GM21526 (cell line): Measurements from ENCODE around the gene GLRB.
"Not testable (repeated sequence)": the region's sequence is repeated elsewhere in the genome, so short reads cannot be mapped to it uniquely, and the experiment has no call there.

Source experiments
- ATAC-seq: cut with Tn5 transposase; IDR thresholded peaks from one replicate; pipeline ENCODE4 v1.9.1; 2021; ENCODE audit warnings: moderate library complexity; ENCODE audit not compliant: unreplicated experiment, low FRiP score

GLRB gene

GRCh38 chr4:157075811-157076577 lies at the start of gene GLRB:
TSS of gene GLRB (plus strand) at chr4:157076150. CDS start at chr4:157078025, 1,875 bp downstream.
- ATAC-seq = no peak

GRCh38 chr4:157035471-157035870 lies 40.5 kb upstream of the GLRB start:
- no peak for ATAC-seq

- no peak for ATAC-seq
Measured at GRCh38 chr4:157040405-157040804, 35.5 kb upstream of the GLRB start.

- no peak for ATAC-seq
Measured at GRCh38 chr4:157043131-157043530, 32.8 kb upstream of the GLRB start.

- ATAC-seq = peak; percentile 82
Measured at GRCh38 chr4:157045507-157046127, 30.3 kb upstream of the GLRB start.

GRCh38 chr4:157048248-157048647 lies 27.7 kb upstream of the GLRB start:
- no peak for ATAC-seq

- ATAC-seq = no peak
Measured at GRCh38 chr4:157050561-157050960, 25.4 kb upstream of the GLRB start.

- no peak for ATAC-seq
Measured at GRCh38 chr4:157052429-157053040, 23.4 kb upstream of the GLRB start.

GRCh38 chr4:157057218-157057617 lies 18.7 kb upstream of the GLRB start:
- no peak for ATAC-seq

- ATAC-seq = not testable (repeated sequence)
Measured at GRCh38 chr4:157058899-157059298, 17.1 kb upstream of the GLRB start.

GRCh38 chr4:157072002-157072401 lies 3.9 kb upstream of the GLRB start:
- ATAC-seq = no peak

- no peak for ATAC-seq
Measured at GRCh38 chr4:157075401-157075800, 549 bp upstream of the GLRB start.

GRCh38 chr4:157076578-157076947 lies 613 bp downstream of the GLRB start:
- no peak for ATAC-seq

- no peak for ATAC-seq
Measured at GRCh38 chr4:157079441-157079840, 3.5 kb downstream of the GLRB start.

GRCh38 chr4:157080605-157081004 lies 4.7 kb downstream of the GLRB start:
- ATAC-seq = no peak

GRCh38 chr4:157095716-157096115 lies 19.8 kb downstream of the GLRB start:
- no peak for ATAC-seq

GRCh38 chr4:157096439-157096838 lies 20.5 kb downstream of the GLRB start:
- no peak for ATAC-seq

- ATAC-seq = no peak
Measured at GRCh38 chr4:157099506-157099905, 23.6 kb downstream of the GLRB start.

GRCh38 chr4:157104541-157104940 lies 28.6 kb downstream of the GLRB start:
- ATAC-seq = no peak

GRCh38 chr4:157114671-157115070 lies 38.7 kb downstream of the GLRB start:
- no peak for ATAC-seq

- ATAC-seq = no peak
Measured at GRCh38 chr4:157115613-157116335, 39.8 kb downstream of the GLRB start.
